Osteocyte (in vitro differentiated cells): ENCODE measurements around the gene CCL19. TPM values are rescaled to one million over a fixed set of nuclear protein-coding genes. Genes with fewer than 3 reads are reported as not detected.

ENCODE experiments used
- DNase-seq: peaks from one replicate; pipeline ENCODE4 v3.0.0; 2021; ENCODE audit warnings: mixed read lengths; ENCODE audit not compliant: unreplicated experiment; ENCODE audit errors: extremely low spot score
- H3K27ac Mint-ChIP-seq: one replicate; pipeline ENCODE4 v1.8.0; 2021; ENCODE audit warnings: mild to moderate bottlenecking, mixed read lengths; ENCODE audit not compliant: unreplicated experiment
- H3K27me3 Mint-ChIP-seq: one replicate; pipeline ENCODE4 v1.8.0; 2021; ENCODE audit warnings: mixed read lengths; ENCODE audit not compliant: unreplicated experiment
- H3K36me3 Mint-ChIP-seq: one replicate; pipeline ENCODE4 v1.8.0; 2021; ENCODE audit warnings: mixed read lengths; ENCODE audit not compliant: unreplicated experiment
- H3K4me1 Mint-ChIP-seq: one replicate; pipeline ENCODE4 v1.8.0; 2021; ENCODE audit warnings: mixed read lengths; ENCODE audit not compliant: unreplicated experiment
- H3K4me3 Mint-ChIP-seq: one replicate; pipeline ENCODE4 v1.8.0; 2021; ENCODE audit warnings: mild to moderate bottlenecking, moderate library complexity, mixed read lengths; ENCODE audit not compliant: unreplicated experiment
- H3K9me3 Mint-ChIP-seq: one replicate; pipeline ENCODE4 v1.8.0; 2021; ENCODE audit warnings: mixed read lengths; ENCODE audit not compliant: unreplicated experiment
- CTCF ChIP-seq: fragments of 200-600 bp; sonication (generic); IDR thresholded peaks from 2 replicates; pipeline ENCODE4 v1.5.0; 2021; ENCODE audit warnings: antibody characterized with exemption, mild to moderate bottlenecking, moderate library complexity
- total RNA-seq: library from RNA; stranded (reverse); gene quantifications from 2 replicates; pipeline ENCODE4 v1.2.1, GENCODE V29; 2021

CCL19 gene
- total RNA-seq, 1 donor from 2014 or later: not detected

- peak; percentile 87 for DNase-seq
- H3K4me3 Mint-ChIP-seq: peak within 1 kb of the TSS; percentile 77
- no peaks in the 10 kb centered on the region for H3K27me3 Mint-ChIP-seq
- peak within 1 kb of the TSS; percentile 78 for H3K27ac Mint-ChIP-seq
- H3K4me1 Mint-ChIP-seq: peaks cover 58% of the 10 kb centered on the region
- no peaks in the 10 kb centered on the region for H3K9me3 Mint-ChIP-seq
- H3K36me3 Mint-ChIP-seq: peaks cover 12% of the 10 kb centered on the region
- no peak for TF ChIP-seq CTCF
Observed at GRCh38 chr9:34651876-34652601, 39.0 kb downstream of the CCL19 start, which contains the start of gene IL11RA. Gene IL11RA, plus strand, starts transcription at chr9:34652185. Its CDS starts 3,033 bp downstream, at chr9:34655218.

- Mint-ChIP-seq H3K9me3 (no peaks in the 10 kb centered on the region), H3K4me3 (peak overlapping the region; percentile 77), H3K27me3 (no peaks in the 10 kb centered on the region), H3K4me1 (peaks cover 61% of the 10 kb centered on the region), H3K36me3 (peaks cover 12% of the 10 kb centered on the region), H3K27ac (peak overlapping the region; percentile 78)
- no peak for TF ChIP-seq CTCF
- DNase-seq: no peak
Observed at GRCh38 chr9:34651321-34651720, 39.8 kb downstream of the CCL19 start.

- Mint-ChIP-seq H3K36me3 (peaks cover 12% of the 10 kb centered on the region), H3K27me3 (no peaks in the 10 kb centered on the region), H3K27ac (peak overlapping the region; percentile 78), H3K4me1 (peaks cover 64% of the 10 kb centered on the region), H3K9me3 (no peaks in the 10 kb centered on the region), H3K4me3 (peak overlapping the region; percentile 29)
- no peak for TF ChIP-seq CTCF
- DNase-seq: no peak
Observed at GRCh38 chr9:34650816-34651215, 40.3 kb downstream of the CCL19 start.

GRCh38 chr9:34648673-34649072 is 42.4 kb downstream of the CCL19 start:
- Mint-ChIP-seq H3K27me3 (no peaks in the 10 kb centered on the region), H3K9me3 (no peaks in the 10 kb centered on the region), H3K4me1 (peaks cover 48% of the 10 kb centered on the region), H3K36me3 (peaks cover 12% of the 10 kb centered on the region), H3K27ac (peak overlapping the region; percentile 47), H3K4me3 (no peak overlapping the region)
- no peak for TF ChIP-seq CTCF
- no peak for DNase-seq

- peaks cover 12% of the 10 kb centered on the region for H3K36me3 Mint-ChIP-seq
- no peak for DNase-seq
- peaks cover 39% of the 10 kb centered on the region for H3K4me1 Mint-ChIP-seq
- TF ChIP-seq CTCF: no peak
- no peaks in the 10 kb centered on the region for H3K27me3 Mint-ChIP-seq
- peak overlapping the region; percentile 82 for H3K27ac Mint-ChIP-seq
- H3K4me3 Mint-ChIP-seq: peak overlapping the region; percentile 88
- no peaks in the 10 kb centered on the region for H3K9me3 Mint-ChIP-seq
Observed at GRCh38 chr9:34647651-34648050, 43.4 kb downstream of the CCL19 start.
